Glutamatergic neuron (in vitro differentiated cells): ENCODE measurements around the gene MAGI1. TPM values are rescaled to one million over a fixed set of nuclear protein-coding genes. Genes with fewer than 3 reads are reported as not detected.

ENCODE experiments used
- DNase-seq: peaks from one replicate; pipeline ENCODE4 v3.0.0; 2022
- H3K27ac Mint-ChIP-seq: one replicate; pipeline ENCODE4 v1.8.0; 2020; ENCODE audit warnings: mild to moderate bottlenecking, mixed read lengths, inconsistent platforms; ENCODE audit not compliant: unreplicated experiment
- H3K27me3 Mint-ChIP-seq: one replicate; pipeline ENCODE4 v1.8.0; 2020; ENCODE audit warnings: mild to moderate bottlenecking, moderate library complexity, mixed read lengths, inconsistent platforms; ENCODE audit not compliant: unreplicated experiment
- H3K36me3 Mint-ChIP-seq: one replicate; pipeline ENCODE4 v1.8.0; 2020; ENCODE audit warnings: mild to moderate bottlenecking, mixed read lengths, inconsistent platforms; ENCODE audit not compliant: unreplicated experiment
- H3K4me1 Mint-ChIP-seq: one replicate; pipeline ENCODE4 v1.8.0; 2020; ENCODE audit warnings: mild to moderate bottlenecking, low read depth, mixed read lengths, inconsistent platforms; ENCODE audit not compliant: unreplicated experiment
- H3K4me3 Mint-ChIP-seq: one replicate; pipeline ENCODE4 v1.8.0; 2020; ENCODE audit warnings: mild to moderate bottlenecking, mixed read lengths, inconsistent platforms; ENCODE audit not compliant: unreplicated experiment
- H3K9me3 Mint-ChIP-seq: one replicate; pipeline ENCODE4 v1.8.0; 2020; ENCODE audit warnings: mild to moderate bottlenecking, moderate library complexity, mixed read lengths, inconsistent platforms; ENCODE audit not compliant: unreplicated experiment
- CTCF ChIP-seq: fragments of 200-600 bp; sonication (generic); IDR thresholded peaks from one replicate; pipeline ENCODE4 v1.5.0; 2021; ENCODE audit not compliant: partially characterized antibody, unreplicated experiment
- total RNA-seq: library from RNA; stranded (reverse); fragmentation: NEBNext Ultra II Directional; extraction: Animal tissue kit (Norgen Biotek cat#: 25700); gene quantifications from one replicate; pipeline ENCODE4 v1.2.1, GENCODE V29; 2021; ENCODE audit not compliant: unreplicated experiment

Gene MAGI1
- total RNA-seq, 1 donor from 2014 or later, result 46.5 TPM

GRCh38 chr3:65701516-65701915 lies 337.2 kb downstream of the MAGI1 start:
- no peak for DNase-seq
- Mint-ChIP-seq H3K27me3 (peaks cover 5% of the 10 kb centered on the region), H3K4me1 (peaks cover 2% of the 10 kb centered on the region), H3K9me3 (no peaks in the 10 kb centered on the region), H3K4me3 (no peak overlapping the region), H3K36me3 (no peaks in the 10 kb centered on the region), H3K27ac (no peak overlapping the region)
- TF ChIP-seq CTCF, result no peak

- Mint-ChIP-seq H3K4me3 (no peak overlapping the region), H3K27ac (no peak overlapping the region), H3K4me1 (no peaks in the 10 kb centered on the region), H3K9me3 (no peaks in the 10 kb centered on the region), H3K27me3 (no peaks in the 10 kb centered on the region), H3K36me3 (no peaks in the 10 kb centered on the region)
- no peak for DNase-seq
- TF ChIP-seq CTCF, result peak; percentile 9
Measured at GRCh38 chr3:65689436-65689835, 349.3 kb downstream of the MAGI1 start.

GRCh38 chr3:65687741-65688140 lies 351.0 kb downstream of the MAGI1 start:
- Mint-ChIP-seq H3K9me3 (no peaks in the 10 kb centered on the region), H3K36me3 (no peaks in the 10 kb centered on the region), H3K4me3 (no peak overlapping the region), H3K4me1 (no peaks in the 10 kb centered on the region), H3K27me3 (no peaks in the 10 kb centered on the region), H3K27ac (no peak overlapping the region)
- no peak for TF ChIP-seq CTCF
- DNase-seq, result no peak

- no peak for DNase-seq
- Mint-ChIP-seq H3K4me1 (no peaks in the 10 kb centered on the region), H3K27me3 (no peaks in the 10 kb centered on the region), H3K27ac (no peak overlapping the region), H3K4me3 (no peak overlapping the region), H3K9me3 (no peaks in the 10 kb centered on the region), H3K36me3 (no peaks in the 10 kb centered on the region)
- TF ChIP-seq CTCF, result no peak
Measured at GRCh38 chr3:65685621-65686235, 353.0 kb downstream of the MAGI1 start.

- no peaks in the 10 kb centered on the region for H3K27me3 Mint-ChIP-seq
- TF ChIP-seq CTCF, result no peak
- no peak overlapping the region for H3K4me3 Mint-ChIP-seq
Measured at GRCh38 chr3:65678516-65678915, 360.2 kb downstream of the MAGI1 start.

More at GRCh38 chr3:65678516-65678915, 360.2 kb downstream of the MAGI1 start:
- Mint-ChIP-seq H3K4me1 (peaks cover 18% of the 10 kb centered on the region), H3K27ac (no peak overlapping the region), H3K9me3 (no peaks in the 10 kb centered on the region), H3K36me3 (no peaks in the 10 kb centered on the region)
- DNase-seq, result no peak
